ENCODE data around the gene WASHC2A.
"Not testable (repeated sequence)": the region's sequence is repeated elsewhere in the genome, so short reads cannot be mapped to it uniquely, and the experiment has no call there.

The WASHC2A gene

GRCh38 chr10:50067546-50068351 is at the start of gene WASHC2A:
TSS of gene WASHC2A (plus strand) at chr10:50067954. CDS start at chr10:50068006, 52 bp downstream.
- DNase-seq = peak; percentile 62

GRCh38 chr10:50019279-50019678 is 48.5 kb upstream of the WASHC2A start:
- not testable (repeated sequence) for DNase-seq

GRCh38 chr10:50020451-50021024 is 47.2 kb upstream of the WASHC2A start:
- DNase-seq = not testable (repeated sequence)

- DNase-seq = no peak
Observed at GRCh38 chr10:50021646-50022045, 46.1 kb upstream of the WASHC2A start.

- DNase-seq = not testable (repeated sequence)
Observed at GRCh38 chr10:50024716-50025383, 42.9 kb upstream of the WASHC2A start.

- no peak for DNase-seq
Observed at GRCh38 chr10:50025627-50026026, 42.1 kb upstream of the WASHC2A start.

- DNase-seq = no peak
Observed at GRCh38 chr10:50027195-50027594, 40.6 kb upstream of the WASHC2A start.

- DNase-seq = no peak
Observed at GRCh38 chr10:50033481-50033880, 34.3 kb upstream of the WASHC2A start.

- not testable (repeated sequence) for DNase-seq
Observed at GRCh38 chr10:50035337-50035736, 32.4 kb upstream of the WASHC2A start.

- no peak for DNase-seq
Observed at GRCh38 chr10:50044941-50045664, 22.7 kb upstream of the WASHC2A start.

GRCh38 chr10:50046457-50046856 is 21.3 kb upstream of the WASHC2A start:
- not testable (repeated sequence) for DNase-seq

GRCh38 chr10:50047594-50047993 is 20.2 kb upstream of the WASHC2A start:
- not testable (repeated sequence) for DNase-seq

- DNase-seq = not testable (repeated sequence)
Observed at GRCh38 chr10:50051995-50052660, 15.6 kb upstream of the WASHC2A start.

GRCh38 chr10:50052778-50053376 is 14.9 kb upstream of the WASHC2A start:
- not testable (repeated sequence) for DNase-seq

- not testable (repeated sequence) for DNase-seq
Observed at GRCh38 chr10:50055494-50056292, 12.1 kb upstream of the WASHC2A start.

GRCh38 chr10:50056654-50057053 is 11.1 kb upstream of the WASHC2A start:
- DNase-seq = not testable (repeated sequence)

GRCh38 chr10:50058727-50059126 is 9.0 kb upstream of the WASHC2A start:
- not testable (repeated sequence) for DNase-seq

GRCh38 chr10:50059946-50060345 is 7.8 kb upstream of the WASHC2A start:
- DNase-seq = not testable (repeated sequence)

GRCh38 chr10:50061548-50061947 is 6.2 kb upstream of the WASHC2A start:
- not testable (repeated sequence) for DNase-seq

GRCh38 chr10:50063100-50063499 is 4.7 kb upstream of the WASHC2A start:
- no peak for DNase-seq

- DNase-seq = not testable (repeated sequence)
Observed at GRCh38 chr10:50068352-50068659, 552 bp downstream of the WASHC2A start.

Data from NCI-H226 (cell line).